SJCRH30 (cell line): ENCODE measurements around the gene HCRTR1. TPM values are rescaled to one million over a fixed set of nuclear protein-coding genes. Genes with fewer than 3 reads are reported as not detected.

Experiments used
- DNase-seq, 2 experiments: peaks; one replicate each; pipeline ENCODE4 v3.0.0-alpha.2; 2015 to 2020
- H3K27ac ChIP-seq: fragments of 250-450 bp; sonication (Bioruptor Pico); 2 replicates; pipeline ENCODE4 v1.5.1; 2020; ENCODE audit warnings: mild to moderate bottlenecking, moderate library complexity
- H3K27me3 ChIP-seq: fragments of 250-450 bp; sonication (Bioruptor Pico); 2 replicates; pipeline ENCODE4 v1.5.1; 2020; ENCODE audit warnings: mild to moderate bottlenecking, moderate library complexity
- H3K36me3 ChIP-seq: fragments of 250-450 bp; sonication (Bioruptor Pico); 2 replicates; pipeline ENCODE4 v1.5.1; 2020; ENCODE audit warnings: mild to moderate bottlenecking, moderate library complexity
- H3K4me1 ChIP-seq: fragments of 250-450 bp; sonication (Bioruptor Pico); 2 replicates; pipeline ENCODE4 v1.5.1; 2020; ENCODE audit warnings: mild to moderate bottlenecking, moderate library complexity
- H3K4me3 ChIP-seq: fragments of 250-450 bp; sonication (Bioruptor Pico); 2 replicates; pipeline ENCODE4 v1.5.1; 2020; ENCODE audit warnings: mild to moderate bottlenecking, moderate library complexity
- H3K9me3 ChIP-seq: fragments of 250-450 bp; sonication (Bioruptor Pico); replicated peaks from 2 replicates; pipeline ENCODE4 v1.5.1; 2020; ENCODE audit warnings: mild to moderate bottlenecking, moderate library complexity
- total RNA-seq: library from RNA; depleted of rRNA; stranded (reverse); fragments of >200 nt; shearing (Covaris generic); gene quantifications from 2 replicates; pipeline ENCODE4 v1.2.3, GENCODE V29; 2014

Gene HCRTR1
- total RNA-seq, 1 experiment from 2014 or later = not detected

DNA sequence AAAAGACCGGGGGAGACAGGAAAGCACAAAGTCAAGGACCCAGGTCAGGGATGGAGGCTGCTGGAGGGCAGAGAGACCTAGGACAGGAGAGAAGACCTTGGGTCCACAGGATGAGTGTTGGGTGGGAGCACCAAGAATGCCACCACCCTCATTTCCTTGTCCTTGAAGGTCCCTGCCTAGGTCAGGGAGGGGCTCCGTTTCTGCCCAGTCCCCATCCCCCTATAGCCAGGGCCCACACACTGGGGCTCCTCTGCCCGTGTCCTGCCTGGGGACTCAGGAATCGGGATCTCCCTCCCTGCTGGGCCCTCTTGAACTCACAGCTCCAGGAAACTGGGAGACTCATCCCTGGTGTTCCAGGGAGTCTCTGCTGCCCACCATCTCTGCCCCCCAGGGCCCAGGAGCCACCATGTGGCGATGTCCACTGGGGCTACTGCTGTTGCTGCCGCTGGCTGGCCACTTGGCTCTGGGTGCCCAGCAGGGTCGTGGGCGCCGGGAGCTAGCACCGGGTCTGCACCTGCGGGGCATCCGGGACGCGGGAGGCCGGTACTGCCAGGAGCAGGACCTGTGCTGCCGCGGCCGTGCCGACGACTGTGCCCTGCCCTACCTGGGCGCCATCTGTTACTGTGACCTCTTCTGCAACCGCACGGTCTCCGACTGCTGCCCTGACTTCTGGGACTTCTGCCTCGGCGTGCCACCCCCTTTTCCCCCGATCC is 40.6 kb upstream of the HCRTR1 start:
- H3K36me3 ChIP-seq = no peaks in the 10 kb centered on the region
- H3K4me3 ChIP-seq = no peak overlapping the region
- no peaks in the 10 kb centered on the region for H3K9me3 ChIP-seq
- peaks cover 19% of the 10 kb centered on the region; the same call in 1 of the 2 replicates for H3K27me3 ChIP-seq
- peaks cover 45% of the 10 kb centered on the region for H3K4me1 ChIP-seq
- H3K27ac ChIP-seq = no peak overlapping the region
- no peak for DNase-seq

DNA sequence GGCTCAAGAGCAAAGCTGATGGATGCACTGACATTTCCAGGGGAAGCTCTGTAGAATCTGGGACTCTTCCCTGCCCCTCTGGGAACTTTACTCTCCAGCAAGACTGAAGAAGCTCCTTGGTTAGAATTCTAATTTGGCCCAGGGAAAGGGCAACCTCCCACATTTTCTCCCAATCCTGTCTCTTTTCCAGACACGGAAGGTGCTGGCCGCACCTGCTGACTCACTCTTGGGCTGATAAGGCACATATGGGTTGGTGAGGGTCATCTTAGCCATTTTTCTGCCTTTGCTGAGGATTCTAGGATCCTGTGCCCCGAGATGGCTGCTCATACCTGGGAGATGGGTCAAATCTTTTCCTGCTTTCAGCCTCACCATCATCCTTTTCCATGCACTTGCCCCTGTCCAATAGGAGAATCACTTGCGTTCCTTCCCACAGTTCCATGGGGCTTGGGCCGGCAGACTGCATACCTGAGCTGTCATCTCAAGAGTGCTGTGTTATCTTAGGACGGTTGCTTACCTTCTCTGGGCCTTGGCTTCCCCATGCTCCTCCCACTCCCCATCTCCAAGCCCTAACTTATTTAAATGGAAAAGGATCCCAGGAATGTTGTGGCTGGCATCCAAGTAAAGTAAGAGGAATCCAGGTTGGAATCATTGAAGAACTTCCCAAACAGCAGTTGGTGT is 39.8 kb upstream of the HCRTR1 start:
- no peak for DNase-seq
- no peak overlapping the region for H3K4me3 ChIP-seq
- peaks cover 21% of the 10 kb centered on the region; the same call in 1 of the 2 replicates for H3K27me3 ChIP-seq
- H3K36me3 ChIP-seq = no peaks in the 10 kb centered on the region
- H3K27ac ChIP-seq = no peak overlapping the region
- H3K9me3 ChIP-seq = no peaks in the 10 kb centered on the region
- peaks cover 45% of the 10 kb centered on the region for H3K4me1 ChIP-seq

DNA sequence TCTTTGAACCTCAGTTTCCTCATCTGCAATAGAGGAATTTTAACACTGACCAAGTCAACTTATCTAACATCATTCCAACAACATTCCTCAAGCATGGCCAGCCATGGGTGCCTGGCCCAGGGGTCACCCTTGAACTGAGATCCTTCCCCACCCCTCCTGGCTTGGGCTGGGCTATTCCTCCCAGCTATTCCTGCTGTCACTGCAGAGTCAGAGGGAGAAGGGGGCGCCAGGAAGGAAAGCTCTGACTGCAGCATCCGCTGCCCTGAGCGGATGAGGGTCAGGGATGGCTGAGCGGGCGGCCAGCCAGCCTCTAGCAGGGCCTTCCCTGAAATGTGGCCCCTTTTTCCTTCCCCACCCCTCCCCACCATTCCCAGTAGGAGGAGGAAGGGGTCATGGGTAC is 38.1 kb upstream of the HCRTR1 start:
- no peak overlapping the region for H3K4me3 ChIP-seq

DNA sequence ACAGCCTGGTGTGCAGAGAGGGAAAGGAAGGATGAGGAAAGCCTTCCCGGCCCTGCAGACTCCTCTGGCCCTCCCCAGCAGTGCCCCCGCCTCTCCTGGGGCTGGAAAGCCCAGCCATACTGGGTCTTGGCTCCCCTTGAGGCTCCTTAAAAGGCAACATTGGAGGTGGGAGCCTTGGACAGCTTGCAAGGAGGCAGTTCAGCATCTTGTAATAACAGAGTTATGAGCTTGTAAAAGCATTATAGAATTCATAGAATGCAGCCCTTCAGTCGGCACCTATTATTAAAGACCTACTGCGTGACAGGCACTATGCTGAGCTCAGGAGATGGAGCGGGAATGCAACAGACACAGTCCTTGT is 37.0 kb upstream of the HCRTR1 start:
- no peak for DNase-seq
- peaks cover 37% of the 10 kb centered on the region for H3K4me1 ChIP-seq
- H3K4me3 ChIP-seq = no peak overlapping the region
- H3K9me3 ChIP-seq = no peaks in the 10 kb centered on the region
- H3K36me3 ChIP-seq = no peaks in the 10 kb centered on the region
- peaks cover 21% of the 10 kb centered on the region; the same call in 1 of the 2 replicates for H3K27me3 ChIP-seq
- no peak overlapping the region for H3K27ac ChIP-seq

More for the DNA sequence above, 38.1 kb upstream of the HCRTR1 start:
- Histone ChIP-seq H3K9me3 (no peaks in the 10 kb centered on the region), H3K27ac (no peak overlapping the region), H3K4me1 (peaks cover 45% of the 10 kb centered on the region), H3K36me3 (no peaks in the 10 kb centered on the region), H3K27me3 (peaks cover 21% of the 10 kb centered on the region; the same call in 1 of the 2 replicates)
- no peak for DNase-seq

DNA sequence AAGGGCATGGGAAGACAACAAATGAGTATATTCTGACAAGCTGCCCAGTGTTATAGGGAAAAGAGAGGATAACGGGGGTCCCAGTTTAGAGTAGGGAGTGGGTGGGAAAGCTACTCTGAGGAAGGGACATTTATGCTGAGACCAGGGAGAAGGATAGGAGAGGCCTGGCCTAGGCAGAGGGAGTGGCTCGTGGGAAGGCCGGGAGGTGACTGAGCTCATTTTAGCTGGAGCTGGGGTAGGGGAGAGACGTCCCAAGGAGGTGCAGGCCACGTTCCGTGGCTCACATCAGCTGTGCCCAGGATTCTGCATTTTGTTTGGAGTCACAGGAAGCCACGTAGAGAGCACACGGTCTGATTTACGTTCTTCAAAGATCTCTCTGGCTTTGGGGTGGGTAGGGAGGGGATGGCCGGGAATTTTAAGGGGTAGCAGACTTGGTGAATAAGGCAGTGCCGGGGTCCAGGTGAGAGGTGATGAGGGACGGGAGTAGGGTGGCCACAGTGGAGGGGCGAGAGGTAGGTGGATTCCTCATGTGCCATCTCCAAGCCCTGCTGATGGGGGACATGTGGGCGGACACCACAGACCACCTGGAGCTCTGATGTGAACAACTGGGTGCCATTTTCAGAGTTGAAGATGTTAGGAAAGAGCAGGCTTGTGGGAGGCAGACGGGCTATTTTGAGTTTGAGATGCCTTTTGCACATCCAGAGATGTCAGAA is 36.4 kb upstream of the HCRTR1 start:
- peaks cover 21% of the 10 kb centered on the region; the same call in 1 of the 2 replicates for H3K27me3 ChIP-seq
- H3K9me3 ChIP-seq = no peaks in the 10 kb centered on the region
- DNase-seq = no peak
- no peaks in the 10 kb centered on the region for H3K36me3 ChIP-seq
- H3K27ac ChIP-seq = no peak overlapping the region
- H3K4me1 ChIP-seq = peaks cover 32% of the 10 kb centered on the region
- no peak overlapping the region for H3K4me3 ChIP-seq

DNA sequence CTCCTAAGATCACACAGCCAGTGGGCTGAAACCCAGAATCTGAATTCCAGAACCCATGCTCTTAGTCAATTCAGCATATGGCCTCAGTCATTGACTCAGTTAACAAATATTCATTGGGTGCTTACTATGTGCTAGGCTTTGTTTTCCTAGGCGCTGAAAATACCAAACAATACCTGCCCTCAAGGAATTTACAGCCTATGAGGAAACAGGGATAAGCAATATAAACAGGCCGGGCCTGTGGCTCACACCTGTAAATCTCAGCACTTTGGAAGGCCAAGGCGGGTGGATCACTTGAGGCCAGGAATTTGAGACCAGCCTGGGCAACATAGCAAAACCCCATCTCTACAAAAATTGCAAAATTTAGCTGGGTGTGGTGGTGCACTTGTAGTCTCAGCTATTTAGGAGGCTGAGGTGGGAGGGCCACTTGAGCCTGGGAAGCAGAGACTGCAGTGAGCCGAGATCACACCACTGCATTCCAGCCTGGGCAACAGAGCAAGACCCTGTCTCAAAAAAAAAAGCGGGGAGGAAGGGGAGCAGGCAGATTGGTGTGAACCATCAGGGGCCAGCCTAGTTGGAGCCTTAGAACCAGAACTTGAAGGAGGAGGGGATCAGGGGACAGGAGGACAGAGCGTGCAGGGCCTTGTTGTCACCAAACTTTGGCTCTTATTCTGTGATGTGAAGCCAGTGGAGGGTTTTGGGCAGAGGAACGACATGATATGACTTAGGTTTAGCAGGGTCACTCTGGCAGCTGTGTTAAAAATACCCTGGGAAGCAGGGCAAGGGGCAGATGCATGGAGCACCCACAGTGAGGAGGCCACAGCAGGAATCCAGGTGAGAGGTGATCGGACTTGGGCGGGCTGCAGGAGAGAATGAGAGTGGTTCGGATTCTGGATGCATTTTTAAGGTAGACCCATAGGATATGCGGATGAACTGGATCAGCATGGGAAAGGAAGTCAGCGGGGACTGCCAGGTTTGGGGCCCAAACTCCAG is 35.4 kb upstream of the HCRTR1 start:
- H3K27me3 ChIP-seq = peaks cover 21% of the 10 kb centered on the region; the same call in 1 of the 2 replicates
- no peaks in the 10 kb centered on the region for H3K9me3 ChIP-seq
- no peaks in the 10 kb centered on the region for H3K36me3 ChIP-seq
- no peak overlapping the region for H3K27ac ChIP-seq
- peaks cover 25% of the 10 kb centered on the region; the same call in 1 of the 2 replicates for H3K4me1 ChIP-seq
- no peak for DNase-seq
- no peak overlapping the region for H3K4me3 ChIP-seq

DNA sequence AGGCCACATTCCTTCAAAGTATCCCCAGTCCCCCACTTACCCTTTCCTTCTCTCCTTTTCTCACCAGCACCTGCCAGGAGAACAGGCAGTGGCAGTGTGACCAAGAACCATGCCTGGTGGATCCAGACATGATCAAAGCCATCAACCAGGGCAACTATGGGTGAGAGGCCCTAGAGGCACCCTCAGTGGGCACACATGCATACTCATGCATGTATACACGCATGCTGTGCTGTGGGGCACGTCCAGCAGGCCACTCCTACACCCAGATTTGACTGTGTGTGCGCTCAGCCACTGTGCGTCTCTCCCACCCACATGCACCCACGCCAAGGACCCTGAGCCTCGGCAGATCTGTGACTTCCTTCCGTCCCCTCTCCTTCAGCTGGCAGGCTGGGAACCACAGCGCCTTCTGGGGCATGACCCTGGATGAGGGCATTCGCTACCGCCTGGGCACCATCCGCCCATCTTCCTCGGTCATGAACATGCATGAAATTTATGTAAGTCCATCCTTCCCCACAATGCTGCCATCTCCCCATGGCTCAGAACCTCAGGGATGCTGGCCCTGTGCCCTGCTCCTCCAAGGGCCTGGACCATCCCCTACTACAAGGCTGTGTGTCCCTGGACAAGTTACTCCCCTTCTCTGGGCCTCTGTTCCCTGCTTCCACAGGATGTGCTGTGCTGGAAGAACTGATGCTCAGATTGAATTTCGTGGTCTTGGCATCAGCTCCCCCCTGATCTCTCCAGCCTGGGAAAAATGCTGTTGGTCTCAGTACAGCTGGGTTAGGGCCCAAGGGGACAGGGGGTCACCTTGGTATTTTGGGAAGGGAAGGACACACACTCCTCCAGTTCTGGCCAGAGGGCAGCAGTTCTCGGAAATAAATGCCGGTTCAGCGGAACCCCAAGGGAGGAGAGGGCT is 34.2 kb upstream of the HCRTR1 start:
- Histone ChIP-seq H3K4me1 (peaks cover 23% of the 10 kb centered on the region; the same call in 1 of the 2 replicates), H3K9me3 (no peaks in the 10 kb centered on the region), H3K36me3 (no peaks in the 10 kb centered on the region), H3K4me3 (no peak overlapping the region), H3K27ac (no peak overlapping the region), H3K27me3 (peaks cover 21% of the 10 kb centered on the region; the same call in 1 of the 2 replicates)
- no peak for DNase-seq

DNA sequence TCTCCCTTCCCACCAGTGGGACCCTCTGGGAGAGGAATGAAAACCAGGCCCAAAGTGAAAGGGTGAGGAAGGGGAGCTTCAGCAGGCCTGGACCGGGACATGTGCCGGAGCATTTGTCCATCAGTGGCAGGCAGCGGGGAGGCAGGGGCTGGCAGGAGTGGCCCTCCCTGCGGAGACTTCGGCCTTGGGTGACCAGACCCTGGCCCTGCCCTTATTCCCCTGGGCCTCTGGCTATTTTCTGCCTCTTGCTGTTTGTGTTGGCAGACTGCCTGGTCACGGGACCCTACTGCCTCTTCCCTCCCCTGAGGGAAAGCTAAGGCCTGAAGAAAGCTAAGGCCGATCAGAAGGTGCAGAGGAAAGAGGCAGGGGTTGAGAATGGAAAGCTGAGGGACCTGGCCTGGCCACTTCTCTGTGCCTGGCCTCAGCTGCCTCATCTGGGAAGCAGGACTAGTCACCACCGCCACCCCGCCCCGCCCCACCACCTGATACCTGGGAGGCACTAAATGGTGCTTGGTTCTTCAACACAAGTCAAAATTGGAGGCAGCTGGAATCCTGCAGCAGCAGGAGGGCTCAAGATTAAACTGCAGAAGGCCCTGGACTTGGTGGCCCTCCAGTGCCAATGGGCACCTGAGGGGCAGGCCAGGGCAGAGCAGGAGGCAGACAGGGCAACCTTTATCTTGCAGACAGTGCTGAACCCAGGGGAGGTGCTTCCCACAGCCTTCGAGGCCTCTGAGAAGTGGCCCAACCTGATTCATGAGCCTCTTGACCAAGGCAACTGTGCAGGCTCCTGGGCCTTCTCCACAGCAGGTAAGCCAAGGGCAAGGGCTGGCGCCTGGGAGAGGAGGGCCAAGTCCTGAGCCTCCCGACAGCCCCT is 33.3 kb upstream of the HCRTR1 start:
- no peaks in the 10 kb centered on the region for H3K36me3 ChIP-seq
- peaks cover 20% of the 10 kb centered on the region; the same call in 1 of the 2 replicates for H3K4me1 ChIP-seq
- H3K27me3 ChIP-seq = peaks cover 18% of the 10 kb centered on the region; the same call in 1 of the 2 replicates
- H3K27ac ChIP-seq = no peak overlapping the region
- H3K9me3 ChIP-seq = no peaks in the 10 kb centered on the region
- no peak overlapping the region for H3K4me3 ChIP-seq
- peak; percentile 76 to 82 for DNase-seq

DNA sequence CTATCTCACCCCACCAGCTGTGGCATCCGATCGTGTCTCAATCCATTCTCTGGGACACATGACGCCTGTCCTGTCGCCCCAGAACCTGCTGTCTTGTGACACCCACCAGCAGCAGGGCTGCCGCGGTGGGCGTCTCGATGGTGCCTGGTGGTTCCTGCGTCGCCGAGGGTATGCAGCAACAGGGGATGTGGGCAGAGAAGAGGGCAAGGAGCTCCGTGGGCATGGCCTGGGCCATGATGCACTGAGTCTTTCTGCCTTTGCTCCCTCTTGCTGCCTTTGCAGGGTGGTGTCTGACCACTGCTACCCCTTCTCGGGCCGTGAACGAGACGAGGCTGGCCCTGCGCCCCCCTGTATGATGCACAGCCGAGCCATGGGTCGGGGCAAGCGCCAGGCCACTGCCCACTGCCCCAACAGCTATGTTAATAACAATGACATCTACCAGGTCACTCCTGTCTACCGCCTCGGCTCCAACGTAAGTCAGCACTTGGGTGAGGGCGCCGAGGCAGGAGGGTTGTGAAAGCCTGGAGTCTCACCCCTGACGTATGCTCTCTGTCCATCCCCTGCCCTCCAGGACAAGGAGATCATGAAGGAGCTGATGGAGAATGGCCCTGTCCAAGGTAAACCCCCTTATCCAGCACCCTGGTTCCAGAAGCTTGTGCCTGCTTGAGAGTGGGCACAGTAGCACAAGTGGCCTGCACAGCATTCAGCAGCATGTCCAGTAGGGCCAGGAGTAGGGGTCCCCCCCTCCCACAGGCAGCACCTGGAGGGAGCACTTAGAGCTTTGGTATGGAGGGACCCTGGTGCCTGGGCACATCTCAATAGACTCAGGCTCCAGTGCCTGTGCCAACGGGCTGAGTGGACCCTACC is 32.4 kb upstream of the HCRTR1 start:
- Histone ChIP-seq H3K27ac (no peak overlapping the region), H3K4me1 (peaks cover 14% of the 10 kb centered on the region)
- no peak for DNase-seq

DNA sequence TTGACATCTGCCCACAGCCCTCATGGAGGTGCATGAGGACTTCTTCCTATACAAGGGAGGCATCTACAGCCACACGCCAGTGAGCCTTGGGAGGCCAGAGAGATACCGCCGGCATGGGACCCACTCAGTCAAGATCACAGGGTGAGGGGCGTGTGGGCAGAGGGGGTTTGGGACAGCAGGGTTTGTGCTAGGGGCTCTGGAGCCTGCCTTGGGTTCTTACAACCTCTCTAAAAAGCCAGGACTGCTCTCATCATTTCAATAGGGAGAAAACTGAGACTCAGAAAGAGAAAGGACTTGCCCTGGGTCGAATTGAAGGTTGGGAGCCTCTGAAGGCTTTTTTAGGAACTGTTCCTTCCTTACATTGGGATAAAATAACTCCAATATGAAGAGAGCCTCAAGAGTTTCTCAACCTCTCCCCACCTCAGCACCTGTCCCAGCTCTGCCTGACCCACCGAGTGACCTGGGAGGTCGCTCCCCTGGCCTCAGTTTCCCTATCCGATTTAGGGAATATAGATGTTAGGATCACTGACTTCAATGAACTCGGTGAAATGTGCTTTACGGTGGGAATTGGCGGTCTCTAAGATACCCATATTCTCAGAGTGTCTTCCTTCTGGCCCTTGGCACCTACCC is 31.6 kb upstream of the HCRTR1 start:
- no peak for DNase-seq
- no peak overlapping the region for H3K4me3 ChIP-seq
- H3K27me3 ChIP-seq = peaks cover 9% of the 10 kb centered on the region; the same call in 1 of the 2 replicates
- no peak overlapping the region for H3K27ac ChIP-seq
- H3K4me1 ChIP-seq = peaks cover 20% of the 10 kb centered on the region
- H3K9me3 ChIP-seq = no peaks in the 10 kb centered on the region
- H3K36me3 ChIP-seq = no peaks in the 10 kb centered on the region

More for the DNA sequence above, 32.4 kb upstream of the HCRTR1 start:
- Histone ChIP-seq H3K36me3 (no peaks in the 10 kb centered on the region), H3K27me3 (peaks cover 14% of the 10 kb centered on the region; the same call in 1 of the 2 replicates), H3K4me3 (no peak overlapping the region), H3K9me3 (no peaks in the 10 kb centered on the region)
